HepG2 (cell line): ENCODE data around the gene OR1F1. TPM values are rescaled to one million over a fixed set of nuclear protein-coding genes. Genes with fewer than 3 reads are reported as not detected.

Source experiments
- ETV6 ChIP-seq: sonication (generic); formaldehyde crosslinking; conservative IDR thresholded peaks from 2 replicates; pipeline ENCODE4 v1.4.0; 2020; ENCODE audit warnings: missing genetic modification reagents
- FIP1L1 ChIP-seq: fragments of 200-400 bp; formaldehyde crosslinking; IDR thresholded peaks from 2 replicates; pipeline ENCODE4 v1.6.1; 2018; ENCODE audit warnings: low read depth, mild to moderate bottlenecking, low read length, moderate library complexity, borderline replicate concordance; ENCODE audit not compliant: insufficient read depth
- FOSL2 ChIP-seq: sonication (generic); formaldehyde crosslinking; IDR thresholded peaks from 2 replicates; pipeline ENCODE4 v1.4.0; 2020; ENCODE audit warnings: missing genetic modification reagents
- GABPB1 ChIP-seq: IDR thresholded peaks from 2 replicates; pipeline ENCODE4 v1.6.1; 2016; ENCODE audit warnings: mild to moderate bottlenecking, missing genetic modification reagents, moderate library complexity, missing compliant biosample characterization
- HNRNPUL1 ChIP-seq: fragments of 200-400 bp; formaldehyde crosslinking; IDR thresholded peaks from 2 replicates; pipeline ENCODE4 v1.6.1; 2017; ENCODE audit warnings: low read depth, mild to moderate bottlenecking, low read length, moderate library complexity
- MIXL1 ChIP-seq: IDR thresholded peaks from 2 replicates; pipeline ENCODE4 v1.6.1; 2016
- NAIF1 ChIP-seq: sonication (generic); formaldehyde crosslinking; IDR thresholded peaks from 2 replicates; pipeline ENCODE4 v1.5.0; 2020; ENCODE audit warnings: mild to moderate bottlenecking, missing genetic modification reagents, borderline replicate concordance
- NFIB ChIP-seq: sonication (generic); formaldehyde crosslinking; IDR thresholded peaks from 2 replicates; pipeline ENCODE4 v1.9.0; 2021; ENCODE audit warnings: missing genetic modification reagents, mild to moderate bottlenecking, borderline replicate concordance
- ONECUT2 ChIP-seq: sonication (generic); formaldehyde crosslinking; IDR thresholded peaks from 2 replicates; pipeline ENCODE4 v1.4.0; 2020; ENCODE audit warnings: missing genetic modification reagents
- PAF1 ChIP-seq: IDR thresholded peaks from 2 replicates; pipeline ENCODE4 v1.6.1; 2016; ENCODE audit warnings: missing genetic modification reagents, missing compliant biosample characterization
- RFXANK ChIP-seq: IDR thresholded peaks from 2 replicates; pipeline ENCODE4 v1.6.1; 2016
- YEATS4 ChIP-seq: sonication (generic); formaldehyde crosslinking; IDR thresholded peaks from 2 replicates; pipeline ENCODE4 v1.4.0; 2020; ENCODE audit warnings: missing genetic modification reagents, borderline replicate concordance
- ZBTB7B ChIP-seq: sonication (generic); formaldehyde crosslinking; IDR thresholded peaks from 2 replicates; pipeline ENCODE4 v1.4.0; 2020; ENCODE audit warnings: missing genetic modification reagents
- ZMYM4 ChIP-seq: sonication (generic); formaldehyde crosslinking; IDR thresholded peaks from 2 replicates; pipeline ENCODE4 v1.8.1; 2023; ENCODE audit warnings: mild to moderate bottlenecking, missing genetic modification reagents
- ZNF24 ChIP-seq: fragments of 450-650 bp; IDR thresholded peaks from 2 replicates; pipeline ENCODE4 v1.6.1; 2017; ENCODE audit warnings: antibody characterized with exemption, mild to moderate bottlenecking
- ZNF274 ChIP-seq: sonication (generic); formaldehyde crosslinking; IDR thresholded peaks from 2 replicates; pipeline ENCODE4 v1.5.1; 2020; ENCODE audit warnings: mild to moderate bottlenecking, missing genetic modification reagents
- ZNF530 ChIP-seq: sonication (generic); formaldehyde crosslinking; IDR thresholded peaks from 2 replicates; pipeline ENCODE4 v1.5.0; 2020; ENCODE audit warnings: low read depth, mild to moderate bottlenecking, missing genetic modification reagents
- ZNF746 ChIP-seq: sonication (generic); formaldehyde crosslinking; IDR thresholded peaks from 2 replicates; pipeline ENCODE4 v1.8.0; 2022; ENCODE audit warnings: mild to moderate bottlenecking, missing genetic modification reagents
- polyA plus RNA-seq, 8 experiments: library from polyadenylated mRNA; depleted of rRNA in 3 of 8; stranded (reverse) in 7 of 8; unstranded in 1 of 8; fragments of >200 nt; fragmentation: Illumina TruSeq in 4 of 8; extraction: Trizol in 4 of 8; gene quantifications; 2 replicates each; pipeline versions ENCODE4 v1.2.1 to v1.2.3, GENCODE V29; 2011 to 2016; ENCODE audit warnings: low read depth in 4 of 8, missing spikeins in 1 of 8, mixed read lengths in 1 of 8; ENCODE audit not compliant: insufficient read depth in 1 of 8
- total RNA-seq, 5 experiments: library from RNA; depleted of rRNA; stranded (reverse); fragments of >200 nt; fragmentation: Illumina TruSeq; extraction: Trizol; gene quantifications; 2 replicates each; pipeline ENCODE4 v1.2.3, GENCODE V29; 2016; ENCODE audit warnings: low read depth in 1 of 5
- TF ChIP-seq, protein P1 (sequence below): sonication (generic); formaldehyde crosslinking; IDR thresholded peaks from 2 replicates; pipeline ENCODE4 v1.4.0; 2020; ENCODE audit warnings: low read depth, mild to moderate bottlenecking, missing genetic modification reagents
- TF ChIP-seq, protein P2 (sequence below): sonication (generic); formaldehyde crosslinking; IDR thresholded peaks from 2 replicates; pipeline ENCODE4 v1.8.1; 2023; ENCODE audit warnings: mild to moderate bottlenecking, missing genetic modification reagents, borderline replicate concordance
- TF ChIP-seq, protein P3 (sequence below): sonication (generic); formaldehyde crosslinking; IDR thresholded peaks from 2 replicates; pipeline ENCODE4 v1.8.0; 2022; ENCODE audit warnings: missing genetic modification reagents, mild to moderate bottlenecking, borderline replicate concordance
- TF ChIP-seq, protein P4 (sequence below): sonication (generic); formaldehyde crosslinking; IDR thresholded peaks from 2 replicates; pipeline ENCODE4 v1.4.0; 2020; ENCODE audit warnings: missing genetic modification reagents, mild to moderate bottlenecking, borderline replicate concordance

The OR1F1 gene
- total and polyA plus RNA-seq, 2 of the 13 experiments (the other 11 are each of a cell fraction or from before 2014, with no cell fraction given) = 0.90 TPM; not detected in 1

DNA sequence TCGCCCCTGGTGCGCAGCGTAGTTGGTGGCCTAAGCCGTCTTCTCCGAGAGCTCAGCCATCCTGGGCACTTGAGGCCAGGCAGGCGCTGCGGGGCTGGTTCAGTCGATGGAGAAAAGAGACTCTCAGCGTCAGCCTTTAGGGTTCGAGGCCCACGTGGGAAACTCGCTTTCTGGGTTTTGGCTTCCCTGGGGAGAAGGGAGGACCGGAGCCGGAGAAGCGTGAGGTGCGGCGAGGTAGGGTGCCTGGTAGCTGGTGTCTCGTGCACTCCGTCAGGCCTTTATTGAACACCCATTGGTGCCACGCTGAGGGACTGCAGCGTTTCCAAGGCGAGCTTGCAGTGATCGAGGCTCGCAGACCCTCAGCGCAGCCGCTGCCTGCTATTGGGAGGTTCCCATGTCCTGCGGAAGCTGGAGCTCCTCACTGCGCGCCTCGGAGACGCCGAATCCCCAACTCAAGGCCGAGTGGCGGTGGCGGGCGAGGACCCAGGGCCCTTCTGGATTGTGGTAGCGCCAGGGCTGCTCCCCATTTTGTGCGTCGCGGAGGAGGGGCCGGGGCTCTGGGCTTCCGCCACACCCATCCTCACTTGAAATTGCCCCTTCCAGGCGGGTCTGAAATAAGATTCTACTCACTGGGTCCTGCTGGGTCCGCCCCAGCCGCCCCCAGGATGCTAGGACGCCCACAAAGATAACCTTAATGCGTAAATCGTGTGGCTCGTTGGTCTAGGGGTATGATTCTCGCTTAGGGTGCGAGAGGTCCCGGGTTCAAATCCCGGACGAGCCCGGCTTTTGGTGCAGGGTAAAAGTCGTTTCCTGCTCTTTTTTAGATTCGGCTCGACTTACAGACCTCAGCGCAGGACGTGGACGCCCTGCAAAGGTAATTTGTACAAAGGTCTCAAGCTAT is 1.2 kb downstream of the OR1F1 start (continued):
- TF ChIP-seq, protein P1, sequence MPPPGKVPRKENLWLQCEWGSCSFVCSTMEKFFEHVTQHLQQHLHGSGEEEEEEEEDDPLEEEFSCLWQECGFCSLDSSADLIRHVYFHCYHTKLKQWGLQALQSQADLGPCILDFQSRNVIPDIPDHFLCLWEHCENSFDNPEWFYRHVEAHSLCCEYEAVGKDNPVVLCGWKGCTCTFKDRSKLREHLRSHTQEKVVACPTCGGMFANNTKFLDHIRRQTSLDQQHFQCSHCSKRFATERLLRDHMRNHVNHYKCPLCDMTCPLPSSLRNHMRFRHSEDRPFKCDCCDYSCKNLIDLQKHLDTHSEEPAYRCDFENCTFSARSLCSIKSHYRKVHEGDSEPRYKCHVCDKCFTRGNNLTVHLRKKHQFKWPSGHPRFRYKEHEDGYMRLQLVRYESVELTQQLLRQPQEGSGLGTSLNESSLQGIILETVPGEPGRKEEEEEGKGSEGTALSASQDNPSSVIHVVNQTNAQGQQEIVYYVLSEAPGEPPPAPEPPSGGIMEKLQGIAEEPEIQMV (CRISPR knock-in tag) = peak; percentile 51; the same call in 1 of the 2 replicates
- TF ChIP-seq, protein P2, sequence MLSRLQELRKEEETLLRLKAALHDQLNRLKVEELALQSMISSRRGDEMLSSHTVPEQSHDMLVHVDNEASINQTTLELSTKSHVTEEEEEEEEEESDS = no peak
- TF ChIP-seq MIXL1 (0 out of 2 replicates have a peak, but pooled peaks have one; percentile 21), ZBTB7B (CRISPR knock-in tag) (no peak), YEATS4 (CRISPR knock-in tag) (no peak; the same call in 1 of the 2 replicates), NAIF1 (CRISPR knock-in tag) (0 out of 2 replicates have a peak, but pooled peaks have one; percentile 22), FOSL2 (CRISPR knock-in tag) (0 out of 2 replicates have a peak, but pooled peaks have one; percentile 18), PAF1 (no peak), FIP1L1 (no peak), ZNF530 (CRISPR knock-in tag) (no peak), ZNF746 (0 out of 2 replicates have a peak, but pooled peaks have one; percentile 40), RFXANK (CRISPR knock-in tag) (no peak), ZNF274 (CRISPR knock-in tag) (peak; percentile 55; the same call in 1 of the 2 replicates), NFIB (0 out of 2 replicates have a peak, but pooled peaks have one; percentile 87), ZNF24 (peak; percentile 95), ZMYM4 (CRISPR knock-in tag) (no peak), HNRNPUL1 (no peak), ONECUT2 (CRISPR knock-in tag) (no peak), GABPB1 (CRISPR knock-in tag) (0 out of 2 replicates have a peak, but pooled peaks have one; percentile 33), ETV6 (CRISPR knock-in tag) (peak; percentile 21; the same call in 1 of the 2 replicates)
- TF ChIP-seq, protein P3, sequence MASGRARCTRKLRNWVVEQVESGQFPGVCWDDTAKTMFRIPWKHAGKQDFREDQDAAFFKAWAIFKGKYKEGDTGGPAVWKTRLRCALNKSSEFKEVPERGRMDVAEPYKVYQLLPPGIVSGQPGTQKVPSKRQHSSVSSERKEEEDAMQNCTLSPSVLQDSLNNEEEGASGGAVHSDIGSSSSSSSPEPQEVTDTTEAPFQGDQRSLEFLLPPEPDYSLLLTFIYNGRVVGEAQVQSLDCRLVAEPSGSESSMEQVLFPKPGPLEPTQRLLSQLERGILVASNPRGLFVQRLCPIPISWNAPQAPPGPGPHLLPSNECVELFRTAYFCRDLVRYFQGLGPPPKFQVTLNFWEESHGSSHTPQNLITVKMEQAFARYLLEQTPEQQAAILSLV (CRISPR knock-in tag) = peak; percentile 25; the same call in 1 of the 2 replicates
- TF ChIP-seq, protein P4, sequence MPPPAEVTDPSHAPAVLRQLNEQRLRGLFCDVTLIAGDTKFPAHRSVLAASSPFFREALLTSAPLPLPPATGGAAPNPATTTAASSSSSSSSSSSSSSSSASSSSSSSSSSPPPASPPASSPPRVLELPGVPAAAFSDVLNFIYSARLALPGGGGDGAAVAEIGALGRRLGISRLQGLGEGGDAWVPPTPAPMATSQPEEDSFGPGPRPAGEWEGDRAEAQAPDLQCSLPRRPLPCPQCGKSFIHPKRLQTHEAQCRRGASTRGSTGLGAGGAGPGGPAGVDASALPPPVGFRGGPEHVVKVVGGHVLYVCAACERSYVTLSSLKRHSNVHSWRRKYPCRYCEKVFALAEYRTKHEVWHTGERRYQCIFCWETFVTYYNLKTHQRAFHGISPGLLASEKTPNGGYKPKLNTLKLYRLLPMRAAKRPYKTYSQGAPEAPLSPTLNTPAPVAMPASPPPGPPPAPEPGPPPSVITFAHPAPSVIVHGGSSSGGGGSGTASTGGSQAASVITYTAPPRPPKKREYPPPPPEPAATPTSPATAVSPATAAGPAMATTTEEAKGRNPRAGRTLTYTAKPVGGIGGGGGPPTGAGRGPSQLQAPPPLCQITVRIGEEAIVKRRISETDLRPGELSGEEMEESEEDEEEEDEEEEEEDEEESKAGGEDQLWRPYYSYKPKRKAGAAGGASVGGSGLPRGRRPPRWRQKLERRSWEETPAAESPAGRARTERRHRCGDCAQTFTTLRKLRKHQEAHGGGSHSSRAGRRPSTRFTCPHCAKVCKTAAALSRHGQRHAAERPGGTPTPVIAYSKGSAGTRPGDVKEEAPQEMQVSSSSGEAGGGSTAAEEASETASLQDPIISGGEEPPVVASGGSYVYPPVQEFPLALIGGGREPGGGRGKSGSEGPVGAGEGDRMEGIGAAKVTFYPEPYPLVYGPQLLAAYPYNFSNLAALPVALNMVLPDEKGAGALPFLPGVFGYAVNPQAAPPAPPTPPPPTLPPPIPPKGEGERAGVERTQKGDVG (CRISPR knock-in tag) = 0 out of 2 replicates have a peak, but pooled peaks have one; percentile 32
